ENCODE results near the gene PHF2. TPM values are rescaled to one million over a fixed set of nuclear protein-coding genes. Genes with fewer than 3 reads are reported as not detected.

The PHF2 gene
- total and polyA plus RNA-seq, 2 of the 8 experiments (the other 6 are each of a cell fraction or from before 2014, with no cell fraction given), result 3.4 to 9.4 TPM

GRCh38 chr9:93654351-93654961 lies 78.1 kb downstream of the PHF2 start (continued):
- TF ChIP-seq CHD7 (IDR thresholded peaks at IDR 0.05; ENCODE audit: insufficient replicate concordance, low read length) (no peak), HDAC2 (IDR thresholded peaks at IDR 0.05; ENCODE audit: borderline replicate concordance in 1 of 2, low read depth in 2 of 2, low read length in 2 of 2) (no peak), RAD21 (IDR thresholded peaks at IDR 0.05 in 1 of 2, conservative IDR thresholded peaks at IDR 0.05 in 1 of 2; ENCODE audit: low read depth in 2 of 2, low read length in 2 of 2) (no peak), RFX5 (IDR thresholded peaks at IDR 0.05; ENCODE audit: borderline replicate concordance, low read depth, low read length) (no peak), BACH1 (IDR thresholded peaks at IDR 0.05; ENCODE audit: low read length) (no peak), SRF (IDR thresholded peaks at IDR 0.05; ENCODE audit: low read depth, low read length) (no peak), RNF2 (IDR thresholded peaks at IDR 0.05; ENCODE audit: borderline replicate concordance, low read depth, low read length, missing control alignments, poor library complexity, severe bottlenecking) (no peak), KDM4A (IDR thresholded peaks at IDR 0.05; ENCODE audit: low read depth, low read length, severe bottlenecking) (no peak), SUZ12 (IDR thresholded peaks at IDR 0.05; ENCODE audit: low read length) (no peak), YY1 (IDR thresholded peaks at IDR 0.05; ENCODE audit: low read depth, low read length) (no peak)

All from H1 (cell line).